GM20000 (cell line): ENCODE measurements around the gene CDK7.

Source experiments
- DNase-seq: peaks from one replicate; pipeline ENCODE4 v3.0.0; 2012; ENCODE audit warnings: low spot score
- CTCF ChIP-seq: IDR thresholded peaks from 2 replicates; pipeline ENCODE4 v1.5.1; 2012; ENCODE audit warnings: mild to moderate bottlenecking, control low read depth; ENCODE audit errors: extremely low read depth, missing control alignments

CDK7 gene

GRCh38 chr5:69312459-69313160, 77.9 kb downstream of the CDK7 start:
- DNase-seq, result no peak
- TF ChIP-seq CTCF, result no peak

GRCh38 chr5:69313428-69313827, 78.7 kb downstream of the CDK7 start:
- no peak for DNase-seq
- no peak for TF ChIP-seq CTCF

- TF ChIP-seq CTCF, result no peak
- no peak for DNase-seq
Measured at GRCh38 chr5:69315972-69316371, 81.3 kb downstream of the CDK7 start.

GRCh38 chr5:69317391-69317790, 82.7 kb downstream of the CDK7 start:
- DNase-seq, result no peak
- TF ChIP-seq CTCF, result no peak

GRCh38 chr5:69326365-69326764, 91.7 kb downstream of the CDK7 start:
- DNase-seq, result no peak
- TF ChIP-seq CTCF, result no peak
